HCT116 (cell line): ENCODE results near the gene SFXN5. TPM values are rescaled to one million over a fixed set of nuclear protein-coding genes. Genes with fewer than 3 reads are reported as not detected.

ENCODE experiments used
- ATAC-seq: fragments of 200-7000 bp; cut with Tn5 transposase; 2 replicates; pipeline ENCODE4 v1.9.1; 2020; ENCODE audit warnings: mild to moderate bottlenecking, moderate library complexity
- BruUV-seq: library from RNA; stranded (reverse); fragments of 400-500 nt; replicated peaks from 2 replicates; lab custom pipeline; 2021; lab: Mats Ljungman, UMichigan
- CTCF ChIA-PET: fragments of 300-600 bp; sonication (Branson Sonifier 250); formaldehyde crosslinking; loops from one replicate; lab custom pipeline; 2021; ENCODE audit warnings: antibody characterized with exemption; lab: Charles Lee
- POLR2A ChIA-PET: fragments of 300-600, 350-600 bp; sonication (Branson Sonifier 250); formaldehyde crosslinking; loops from one replicate; lab custom pipeline; 2021; ENCODE audit warnings: antibody characterized with exemption; lab: Charles Lee
- RAD21 ChIA-PET, 2 experiments: fragments of 300-600 bp; sonication (Branson Sonifier 250); formaldehyde crosslinking; loops; one replicate each; lab custom pipeline; 2023; ENCODE audit warnings: low total read pairs in 2 of 2; ENCODE audit not compliant: uncharacterized antibody in 2 of 2, unreplicated experiment in 2 of 2, low non-redundant PET in 1 of 2; lab: Charles Lee
- DNase-seq: peaks from one replicate; pipeline ENCODE4 v3.0.0-alpha.2; 2010; ENCODE audit warnings: low read depth, low spot score
- H2AFZ ChIP-seq: fragments of 200-600 bp; shearing (Covaris generic), sonication (generic); 2 replicates; pipeline ENCODE4 v1.6.1; 2017; ENCODE audit warnings: low read depth, mixed run types, mixed read lengths, antibody characterized with exemption, low read length; ENCODE audit not compliant: poor library complexity, severe bottlenecking
- H3K27ac ChIP-seq: 2 replicates; pipeline ENCODE4 v1.5.1; 2012; ENCODE audit warnings: low read depth, low read length
- H3K27me3 ChIP-seq: fragments of 200-600 bp; sonication (generic); 2 replicates; pipeline ENCODE4 v1.6.1; 2016; ENCODE audit warnings: mixed run types, low read length, mixed read lengths; ENCODE audit not compliant: insufficient read depth
- H3K36me3 ChIP-seq, 2 experiments: fragments of 200-500 bp in 1 of 2; fragments of 200-600 bp in 1 of 2; sonication (Bioruptor generic) in 1 of 2; sonication (generic) in 1 of 2; 2 replicates each; pipeline versions ENCODE4 v1.5.1 to v1.6.1; 2014 to 2016; ENCODE audit warnings: low read length in 2 of 2, inconsistent platforms in 1 of 2, mixed read lengths in 1 of 2, mixed run types in 1 of 2; ENCODE audit not compliant: insufficient read depth in 2 of 2, control insufficient read depth in 1 of 2
- H3K4me1 ChIP-seq, 2 experiments: fragments of 200-600 bp in 1 of 2; sonication (generic) in 1 of 2; 2 replicates each; pipeline versions ENCODE4 v1.5.1 to v1.6.1; 2012 to 2017; ENCODE audit warnings: low read length in 2 of 2, inconsistent platforms in 1 of 2, mild to moderate bottlenecking in 1 of 2, mixed read lengths in 1 of 2, mixed run types in 1 of 2, moderate library complexity in 1 of 2; ENCODE audit not compliant: insufficient read depth in 2 of 2, control insufficient read depth in 1 of 2
- H3K4me2 ChIP-seq: fragments of 200-600 bp; sonication (generic); 2 replicates; pipeline ENCODE4 v1.6.1; 2017; ENCODE audit warnings: mixed run types, low read length, mixed read lengths
- H3K4me3 ChIP-seq, 2 experiments: fragments of 200-600 bp in 1 of 2; sonication (generic) in 1 of 2; replicated peaks in 1 of 2; 2 replicates each; pipeline ENCODE4 v1.5.1; 2011 to 2016; ENCODE audit warnings: low read length in 2 of 2, control low read depth in 1 of 2, low read depth in 1 of 2, mild to moderate bottlenecking in 1 of 2, mixed read lengths in 1 of 2, mixed run types in 1 of 2
- H3K79me2 ChIP-seq: fragments of 200-600 bp; sonication (generic); 2 replicates; pipeline ENCODE4 v1.6.1; 2017; ENCODE audit warnings: mild to moderate bottlenecking, mixed run types, low read length, moderate library complexity, mixed read lengths; ENCODE audit not compliant: insufficient read depth
- H3K9ac ChIP-seq: fragments of 200-600 bp; sonication (generic); 2 replicates; pipeline ENCODE4 v1.6.1; 2016; ENCODE audit warnings: low read length, mixed read lengths
- H3K9me2 ChIP-seq: fragments of 200-600 bp; sonication (generic), shearing (Covaris generic); 2 replicates; pipeline ENCODE4 v1.6.1; 2017; ENCODE audit warnings: mixed run types, mild to moderate bottlenecking, moderate library complexity; ENCODE audit not compliant: insufficient read depth
- H3K9me3 ChIP-seq, 2 experiments: fragments of 200-500 bp in 1 of 2; fragments of 200-600 bp in 1 of 2; sonication (Bioruptor generic) in 1 of 2; sonication (generic) in 1 of 2; 2 replicates each; pipeline ENCODE4 v1.6.1; 2014 to 2017; ENCODE audit warnings: low read length in 2 of 2, mixed read lengths in 2 of 2, inconsistent platforms in 1 of 2, low read depth in 1 of 2, mild to moderate bottlenecking in 1 of 2, mixed run types in 1 of 2, moderate library complexity in 1 of 2; ENCODE audit not compliant: control insufficient read depth in 1 of 2, insufficient read depth in 1 of 2
- H4K20me1 ChIP-seq: fragments of 200-600 bp; sonication (generic), shearing (Covaris generic); 2 replicates; pipeline ENCODE4 v1.6.1; 2017; ENCODE audit warnings: mixed run types, mild to moderate bottlenecking, moderate library complexity; ENCODE audit not compliant: insufficient read depth
- ATF3 ChIP-seq: IDR thresholded peaks from 2 replicates; pipeline ENCODE4 v1.6.1; 2012
- CEBPB ChIP-seq: IDR thresholded peaks from 2 replicates; pipeline ENCODE4 v1.6.1; 2012; ENCODE audit warnings: low read depth
- EGR1 ChIP-seq: IDR thresholded peaks from 2 replicates; pipeline ENCODE4 v1.6.1; 2012; ENCODE audit warnings: low read depth
- EZH2 ChIP-seq: fragments of 200-600 bp; sonication (generic); IDR thresholded peaks from 2 replicates; pipeline ENCODE4 v1.6.1; 2017; ENCODE audit warnings: antibody characterized with exemption, mixed run types
- EZH2phosphoT487 ChIP-seq: fragments of 200-600 bp; IDR thresholded peaks from 2 replicates; pipeline ENCODE4 v1.6.1; 2018; ENCODE audit warnings: antibody characterized with exemption, borderline replicate concordance
- JUND ChIP-seq: IDR thresholded peaks from 2 replicates; pipeline ENCODE4 v1.6.1; 2012
- MAX ChIP-seq: IDR thresholded peaks from 2 replicates; pipeline ENCODE4 v1.6.1; 2012
- POLR2A ChIP-seq: IDR thresholded peaks from 2 replicates; pipeline ENCODE4 v1.7.0; 2011; ENCODE audit warnings: borderline replicate concordance; ENCODE audit not compliant: insufficient read depth, insufficient read length; ENCODE audit errors: extremely low read depth
- RAD21 ChIP-seq: IDR thresholded peaks from 2 replicates; pipeline ENCODE4 v1.6.1; 2012; ENCODE audit warnings: low read depth, mild to moderate bottlenecking
- REST ChIP-seq: IDR thresholded peaks from 2 replicates; pipeline ENCODE4 v1.6.1; 2012; ENCODE audit warnings: low read depth
- SP1 ChIP-seq: IDR thresholded peaks from 2 replicates; pipeline ENCODE4 v1.6.1; 2012; ENCODE audit warnings: low read depth
- SRF ChIP-seq: IDR thresholded peaks from 2 replicates; pipeline ENCODE4 v1.6.1; 2012; ENCODE audit warnings: low read depth
- TCF7L2 ChIP-seq: IDR thresholded peaks from 2 replicates; pipeline ENCODE4 v1.7.0; 2011; ENCODE audit warnings: borderline replicate concordance, inconsistent platforms; ENCODE audit not compliant: insufficient read depth, insufficient read length; ENCODE audit errors: extremely low read depth
- ZFX ChIP-seq: fragments of 450-650 bp; IDR thresholded peaks from 2 replicates; pipeline ENCODE4 v1.6.1; 2017
- intact Hi-C: fragments of 100-400 bp; cut with micrococcal nuclease; formaldehyde crosslinking; loops from 2 replicates; pipeline ENCODE4 v1.10.0; 2022
- total RNA-seq: library from RNA; stranded (reverse); gene quantifications from one replicate; pipeline ENCODE4 v1.2.1, GENCODE V29; 2021; ENCODE audit not compliant: unreplicated experiment
- TF ChIP-seq, protein P1 (sequence below): IDR thresholded peaks from 2 replicates; pipeline ENCODE4 v1.6.1; 2011; ENCODE audit warnings: mild to moderate bottlenecking, low read length, moderate library complexity; ENCODE audit not compliant: insufficient replicate concordance; ENCODE audit errors: extremely low read depth

SFXN5 gene
- total RNA-seq, 1 experiment from 2014 or later, result 10.0 TPM

DNA sequence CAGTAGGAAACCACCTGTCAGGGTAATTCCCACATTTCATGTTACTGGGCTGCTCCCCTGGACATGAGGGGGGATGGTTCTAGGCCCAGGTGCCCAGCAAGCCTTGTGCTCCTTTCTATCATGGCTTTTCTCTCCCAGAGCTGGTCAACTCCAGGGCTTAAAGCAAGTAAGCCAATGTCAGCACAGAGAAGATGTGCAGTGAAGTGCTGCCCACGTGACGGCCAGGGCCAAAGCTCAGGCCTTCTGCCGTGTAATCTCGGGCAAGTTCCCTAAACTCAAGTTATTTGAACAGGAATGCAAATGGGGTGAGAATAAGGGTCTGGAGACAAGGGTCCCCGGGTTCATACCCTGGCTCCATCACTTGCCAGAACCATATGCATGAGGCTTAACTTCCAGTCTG lies 16.5 kb downstream of the SFXN5 start:
- CTCF ChIA-PET, result no interaction called here
- Histone ChIP-seq H3K36me3 (peaks cover 0 to 11% of the 10 kb centered on the region in 2 experiments; a peak in 1 of 4 replicates), H3K4me1 (no peaks in the 10 kb centered on the region; a peak in 1 of 4 replicates), H3K9ac (no peak overlapping the region), H3K27ac (no peak overlapping the region), H3K4me3 (no peak overlapping the region), H3K79me2 (peaks cover under 1% of the 10 kb centered on the region; the same call in 1 of the 2 replicates), H3K9me3 (peaks cover 0 to 4% of the 10 kb centered on the region in 2 experiments; a peak in 1 of 4 replicates), H4K20me1 (no peaks in the 10 kb centered on the region), H2AFZ (no peak overlapping the region), H3K4me2 (no peak overlapping the region), H3K9me2 (no peaks in the 10 kb centered on the region), H3K27me3 (no peaks in the 10 kb centered on the region)
- intact Hi-C loops, result no loop called here
- DNase-seq, result no peak
- BruUV-seq, result no TSS peak
- POLR2A ChIA-PET, result no interaction called here
- no peak for ATAC-seq
- TF ChIP-seq, protein P1, sequence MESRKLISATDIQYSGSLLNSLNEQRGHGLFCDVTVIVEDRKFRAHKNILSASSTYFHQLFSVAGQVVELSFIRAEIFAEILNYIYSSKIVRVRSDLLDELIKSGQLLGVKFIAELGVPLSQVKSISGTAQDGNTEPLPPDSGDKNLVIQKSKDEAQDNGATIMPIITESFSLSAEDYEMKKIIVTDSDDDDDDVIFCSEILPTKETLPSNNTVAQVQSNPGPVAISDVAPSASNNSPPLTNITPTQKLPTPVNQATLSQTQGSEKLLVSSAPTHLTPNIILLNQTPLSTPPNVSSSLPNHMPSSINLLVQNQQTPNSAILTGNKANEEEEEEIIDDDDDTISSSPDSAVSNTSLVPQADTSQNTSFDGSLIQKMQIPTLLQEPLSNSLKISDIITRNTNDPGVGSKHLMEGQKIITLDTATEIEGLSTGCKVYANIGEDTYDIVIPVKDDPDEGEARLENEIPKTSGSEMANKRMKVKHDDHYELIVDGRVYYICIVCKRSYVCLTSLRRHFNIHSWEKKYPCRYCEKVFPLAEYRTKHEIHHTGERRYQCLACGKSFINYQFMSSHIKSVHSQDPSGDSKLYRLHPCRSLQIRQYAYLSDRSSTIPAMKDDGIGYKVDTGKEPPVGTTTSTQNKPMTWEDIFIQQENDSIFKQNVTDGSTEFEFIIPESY, result no peak
- TF ChIP-seq EZH2 (no peak), SRF (no peak), ATF3 (no peak), CEBPB (no peak), RAD21 (no peak), TCF7L2 (no peak), REST (no peak), ZFX (no peak), SP1 (no peak), JUND (no peak), MAX (no peak), EGR1 (no peak), EZH2phosphoT487 (no peak), POLR2A (no peak)
- RAD21 ChIA-PET, result no interaction called here
